AG10803 (cell line): ENCODE measurements around the gene SCRN3.

Source experiments
- DNase-seq: peaks from one replicate; pipeline ENCODE4 v3.0.0; 2010; ENCODE audit warnings: low read depth
- H3K4me3 ChIP-seq: 2 replicates; pipeline ENCODE4 v1.5.1; 2011; ENCODE audit warnings: mild to moderate bottlenecking, low read length, control low read depth
- TF ChIP-seq, protein P1 (sequence below): conservative IDR thresholded peaks from 2 replicates; pipeline ENCODE4 v1.5.1; 2011; ENCODE audit warnings: mild to moderate bottlenecking, low read length, control low read depth, inconsistent platforms

The SCRN3 gene

GRCh38 chr2:174412256-174412655 is 16.7 kb downstream of the SCRN3 start:
- TF ChIP-seq, protein P1, sequence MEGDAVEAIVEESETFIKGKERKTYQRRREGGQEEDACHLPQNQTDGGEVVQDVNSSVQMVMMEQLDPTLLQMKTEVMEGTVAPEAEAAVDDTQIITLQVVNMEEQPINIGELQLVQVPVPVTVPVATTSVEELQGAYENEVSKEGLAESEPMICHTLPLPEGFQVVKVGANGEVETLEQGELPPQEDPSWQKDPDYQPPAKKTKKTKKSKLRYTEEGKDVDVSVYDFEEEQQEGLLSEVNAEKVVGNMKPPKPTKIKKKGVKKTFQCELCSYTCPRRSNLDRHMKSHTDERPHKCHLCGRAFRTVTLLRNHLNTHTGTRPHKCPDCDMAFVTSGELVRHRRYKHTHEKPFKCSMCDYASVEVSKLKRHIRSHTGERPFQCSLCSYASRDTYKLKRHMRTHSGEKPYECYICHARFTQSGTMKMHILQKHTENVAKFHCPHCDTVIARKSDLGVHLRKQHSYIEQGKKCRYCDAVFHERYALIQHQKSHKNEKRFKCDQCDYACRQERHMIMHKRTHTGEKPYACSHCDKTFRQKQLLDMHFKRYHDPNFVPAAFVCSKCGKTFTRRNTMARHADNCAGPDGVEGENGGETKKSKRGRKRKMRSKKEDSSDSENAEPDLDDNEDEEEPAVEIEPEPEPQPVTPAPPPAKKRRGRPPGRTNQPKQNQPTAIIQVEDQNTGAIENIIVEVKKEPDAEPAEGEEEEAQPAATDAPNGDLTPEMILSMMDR: no peak
- no peak for DNase-seq

GRCh38 chr2:174428214-174428613 is 32.7 kb downstream of the SCRN3 start:
- TF ChIP-seq, protein P1: no peak
- H3K4me3 ChIP-seq: no peak overlapping the region
- DNase-seq: no peak

More at GRCh38 chr2:174412256-174412655, 16.7 kb downstream of the SCRN3 start:
- H3K4me3 ChIP-seq: no peak overlapping the region

DNA sequence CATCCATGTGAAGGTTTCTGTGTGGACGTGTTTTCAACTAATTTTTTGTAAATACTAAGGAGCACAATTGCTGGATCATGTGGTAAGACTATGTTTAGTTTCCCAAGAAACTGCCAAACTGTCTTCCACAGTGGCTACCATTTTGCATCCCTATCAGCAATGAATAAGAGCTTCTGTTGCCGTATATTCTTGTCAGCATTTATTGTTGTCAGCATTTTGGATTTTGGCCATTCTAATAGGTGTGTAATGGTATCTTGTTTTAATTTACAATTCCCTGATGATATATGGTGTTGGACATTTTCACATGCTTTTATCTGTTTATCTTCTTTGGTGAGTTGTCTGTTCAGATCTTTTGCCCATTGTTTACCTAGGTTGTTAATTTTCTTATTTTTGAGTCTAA is 34.5 kb downstream of the SCRN3 start:
- no peak for DNase-seq
- TF ChIP-seq, protein P1: no peak
- no peak overlapping the region for H3K4me3 ChIP-seq

DNA sequence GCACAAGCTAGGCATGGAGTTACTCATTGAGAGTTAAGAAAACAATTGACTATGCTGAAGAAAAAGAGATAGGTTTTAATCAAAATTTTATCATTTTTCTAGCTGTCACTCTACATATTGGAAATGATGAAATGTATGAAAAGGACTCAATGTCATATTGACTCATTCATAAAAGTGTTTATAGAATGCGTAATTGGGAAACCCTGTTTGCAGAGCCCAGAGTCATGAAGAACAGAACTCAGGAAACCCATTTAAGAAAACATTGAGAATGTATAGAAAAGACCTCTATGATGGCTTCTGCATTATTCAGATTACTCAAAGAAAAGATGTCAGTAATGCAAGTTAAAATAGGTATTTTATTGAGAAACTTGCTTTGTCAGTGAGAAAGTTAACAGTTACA is 36.4 kb downstream of the SCRN3 start:
- no peak overlapping the region for H3K4me3 ChIP-seq
- no peak for DNase-seq
- TF ChIP-seq, protein P1: no peak

DNA sequence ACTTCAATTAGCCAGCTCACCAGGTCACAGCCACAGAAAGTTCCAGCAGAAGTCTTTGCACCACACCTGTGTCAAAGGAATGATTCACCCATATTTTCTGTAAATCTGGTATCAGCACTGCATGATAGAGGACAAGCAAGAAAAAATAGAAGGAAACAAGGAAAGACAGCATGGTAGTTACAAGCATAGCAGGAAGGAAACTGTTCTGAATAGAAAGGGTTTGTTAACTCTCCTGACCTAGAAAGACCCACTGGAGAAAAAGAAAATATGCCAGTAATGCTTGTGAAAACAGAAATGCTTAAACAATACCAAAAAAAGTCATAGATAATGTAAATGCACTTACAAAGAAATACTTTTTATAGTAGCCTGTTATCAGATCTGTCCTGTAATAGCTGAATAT is 40.8 kb downstream of the SCRN3 start:
- no peak overlapping the region for H3K4me3 ChIP-seq
- TF ChIP-seq, protein P1: no peak
- DNase-seq: no peak

GRCh38 chr2:174438146-174438886 is 42.8 kb downstream of the SCRN3 start:
- TF ChIP-seq, protein P1: no peak
- no peak overlapping the region for H3K4me3 ChIP-seq
- no peak for DNase-seq

DNA sequence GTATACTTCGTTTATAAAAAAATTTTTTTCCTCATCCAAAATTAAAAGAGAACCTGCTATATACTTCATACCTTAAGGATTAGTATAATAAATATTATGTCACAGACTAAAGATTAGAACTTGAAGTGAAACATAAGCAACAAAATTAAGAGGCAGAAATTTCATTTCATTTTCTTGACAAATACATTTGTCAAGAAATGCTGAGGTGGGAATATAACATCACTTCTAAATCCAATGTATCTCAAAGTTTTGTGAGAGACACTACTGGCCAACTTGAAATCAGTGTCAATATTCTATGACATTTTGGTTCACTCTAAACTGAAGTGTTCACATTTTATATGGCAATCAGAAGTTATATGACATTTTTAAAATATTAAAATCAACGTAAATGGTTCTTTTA is 43.8 kb downstream of the SCRN3 start:
- H3K4me3 ChIP-seq: no peak overlapping the region
- DNase-seq: no peak
- TF ChIP-seq, protein P1: no peak
